HCT116 (cell line): ENCODE measurements around the gene ESRRG. TPM values are rescaled to one million over a fixed set of nuclear protein-coding genes. Genes with fewer than 3 reads are reported as not detected.

ENCODE experiments used
- ATAC-seq: fragments of 200-7000 bp; cut with Tn5 transposase; 2 replicates; pipeline ENCODE4 v1.9.1; 2020; ENCODE audit warnings: mild to moderate bottlenecking, moderate library complexity
- BruUV-seq: library from RNA; stranded (reverse); fragments of 400-500 nt; replicated peaks from 2 replicates; lab custom pipeline; 2021; lab: Mats Ljungman, UMichigan
- CTCF ChIA-PET: fragments of 300-600 bp; sonication (Branson Sonifier 250); formaldehyde crosslinking; loops from one replicate; lab custom pipeline; 2021; ENCODE audit warnings: antibody characterized with exemption; lab: Charles Lee
- POLR2A ChIA-PET: fragments of 300-600, 350-600 bp; sonication (Branson Sonifier 250); formaldehyde crosslinking; loops from one replicate; lab custom pipeline; 2021; ENCODE audit warnings: antibody characterized with exemption; lab: Charles Lee
- RAD21 ChIA-PET, 2 experiments: fragments of 300-600 bp; sonication (Branson Sonifier 250); formaldehyde crosslinking; loops; one replicate each; lab custom pipeline; 2023; ENCODE audit warnings: low total read pairs in 2 of 2; ENCODE audit not compliant: uncharacterized antibody in 2 of 2, unreplicated experiment in 2 of 2, low non-redundant PET in 1 of 2; lab: Charles Lee
- DNase-seq: peaks from one replicate; pipeline ENCODE4 v3.0.0-alpha.2; 2010; ENCODE audit warnings: low read depth, low spot score
- H2AFZ ChIP-seq: fragments of 200-600 bp; shearing (Covaris generic), sonication (generic); 2 replicates; pipeline ENCODE4 v1.6.1; 2017; ENCODE audit warnings: low read depth, mixed run types, mixed read lengths, antibody characterized with exemption, low read length; ENCODE audit not compliant: poor library complexity, severe bottlenecking
- H3K27ac ChIP-seq: 2 replicates; pipeline ENCODE4 v1.5.1; 2012; ENCODE audit warnings: low read depth, low read length
- H3K27me3 ChIP-seq: fragments of 200-600 bp; sonication (generic); 2 replicates; pipeline ENCODE4 v1.6.1; 2016; ENCODE audit warnings: mixed run types, low read length, mixed read lengths; ENCODE audit not compliant: insufficient read depth
- H3K36me3 ChIP-seq, 2 experiments: fragments of 200-500 bp in 1 of 2; fragments of 200-600 bp in 1 of 2; sonication (Bioruptor generic) in 1 of 2; sonication (generic) in 1 of 2; 2 replicates each; pipeline versions ENCODE4 v1.5.1 to v1.6.1; 2014 to 2016; ENCODE audit warnings: low read length in 2 of 2, inconsistent platforms in 1 of 2, mixed read lengths in 1 of 2, mixed run types in 1 of 2; ENCODE audit not compliant: insufficient read depth in 2 of 2, control insufficient read depth in 1 of 2
- H3K4me1 ChIP-seq, 2 experiments: fragments of 200-600 bp in 1 of 2; sonication (generic) in 1 of 2; 2 replicates each; pipeline versions ENCODE4 v1.5.1 to v1.6.1; 2012 to 2017; ENCODE audit warnings: low read length in 2 of 2, inconsistent platforms in 1 of 2, mild to moderate bottlenecking in 1 of 2, mixed read lengths in 1 of 2, mixed run types in 1 of 2, moderate library complexity in 1 of 2; ENCODE audit not compliant: insufficient read depth in 2 of 2, control insufficient read depth in 1 of 2
- H3K4me2 ChIP-seq: fragments of 200-600 bp; sonication (generic); 2 replicates; pipeline ENCODE4 v1.6.1; 2017; ENCODE audit warnings: mixed run types, low read length, mixed read lengths
- H3K4me3 ChIP-seq, 2 experiments: fragments of 200-600 bp in 1 of 2; sonication (generic) in 1 of 2; replicated peaks in 1 of 2; 2 replicates each; pipeline ENCODE4 v1.5.1; 2011 to 2016; ENCODE audit warnings: low read length in 2 of 2, control low read depth in 1 of 2, low read depth in 1 of 2, mild to moderate bottlenecking in 1 of 2, mixed read lengths in 1 of 2, mixed run types in 1 of 2
- H3K79me2 ChIP-seq: fragments of 200-600 bp; sonication (generic); 2 replicates; pipeline ENCODE4 v1.6.1; 2017; ENCODE audit warnings: mild to moderate bottlenecking, mixed run types, low read length, moderate library complexity, mixed read lengths; ENCODE audit not compliant: insufficient read depth
- H3K9ac ChIP-seq: fragments of 200-600 bp; sonication (generic); 2 replicates; pipeline ENCODE4 v1.6.1; 2016; ENCODE audit warnings: low read length, mixed read lengths
- H3K9me2 ChIP-seq: fragments of 200-600 bp; sonication (generic), shearing (Covaris generic); 2 replicates; pipeline ENCODE4 v1.6.1; 2017; ENCODE audit warnings: mixed run types, mild to moderate bottlenecking, moderate library complexity; ENCODE audit not compliant: insufficient read depth
- H3K9me3 ChIP-seq, 2 experiments: fragments of 200-500 bp in 1 of 2; fragments of 200-600 bp in 1 of 2; sonication (Bioruptor generic) in 1 of 2; sonication (generic) in 1 of 2; 2 replicates each; pipeline ENCODE4 v1.6.1; 2014 to 2017; ENCODE audit warnings: low read length in 2 of 2, mixed read lengths in 2 of 2, inconsistent platforms in 1 of 2, low read depth in 1 of 2, mild to moderate bottlenecking in 1 of 2, mixed run types in 1 of 2, moderate library complexity in 1 of 2; ENCODE audit not compliant: control insufficient read depth in 1 of 2, insufficient read depth in 1 of 2
- H4K20me1 ChIP-seq: fragments of 200-600 bp; sonication (generic), shearing (Covaris generic); 2 replicates; pipeline ENCODE4 v1.6.1; 2017; ENCODE audit warnings: mixed run types, mild to moderate bottlenecking, moderate library complexity; ENCODE audit not compliant: insufficient read depth
- ATF3 ChIP-seq: IDR thresholded peaks from 2 replicates; pipeline ENCODE4 v1.6.1; 2012
- CBX3 ChIP-seq: IDR thresholded peaks from 2 replicates; pipeline ENCODE4 v1.6.1; 2012; ENCODE audit warnings: low read depth
- CEBPB ChIP-seq: IDR thresholded peaks from 2 replicates; pipeline ENCODE4 v1.6.1; 2012; ENCODE audit warnings: low read depth
- CTCF ChIP-seq, 3 experiments: fragments of 200-600 bp in 1 of 3; sonication (generic) in 1 of 3; IDR thresholded peaks in 2 of 3; conservative IDR thresholded peaks in 1 of 3; 2 replicates each; pipeline ENCODE4 v1.5.1; 2012 to 2017; ENCODE audit warnings: low read depth in 2 of 3, low read length in 2 of 3, antibody characterized with exemption in 1 of 3, borderline replicate concordance in 1 of 3, control low read depth in 1 of 3, mild to moderate bottlenecking in 1 of 3, mixed read lengths in 1 of 3, mixed run types in 1 of 3, moderate library complexity in 1 of 3; ENCODE audit not compliant: insufficient read depth in 1 of 3
- EGR1 ChIP-seq: IDR thresholded peaks from 2 replicates; pipeline ENCODE4 v1.6.1; 2012; ENCODE audit warnings: low read depth
- EZH2 ChIP-seq: fragments of 200-600 bp; sonication (generic); IDR thresholded peaks from 2 replicates; pipeline ENCODE4 v1.6.1; 2017; ENCODE audit warnings: antibody characterized with exemption, mixed run types
- EZH2phosphoT487 ChIP-seq: fragments of 200-600 bp; IDR thresholded peaks from 2 replicates; pipeline ENCODE4 v1.6.1; 2018; ENCODE audit warnings: antibody characterized with exemption, borderline replicate concordance
- FOSL1 ChIP-seq: IDR thresholded peaks from 2 replicates; pipeline ENCODE4 v1.6.1; 2012; ENCODE audit warnings: low read depth
- MAX ChIP-seq: IDR thresholded peaks from 2 replicates; pipeline ENCODE4 v1.6.1; 2012
- POLR2AphosphoS5 ChIP-seq: IDR thresholded peaks from 2 replicates; pipeline ENCODE4 v1.6.1; 2011; ENCODE audit warnings: mild to moderate bottlenecking, low read depth, low read length, moderate library complexity
- RAD21 ChIP-seq: IDR thresholded peaks from 2 replicates; pipeline ENCODE4 v1.6.1; 2012; ENCODE audit warnings: low read depth, mild to moderate bottlenecking
- REST ChIP-seq: IDR thresholded peaks from 2 replicates; pipeline ENCODE4 v1.6.1; 2012; ENCODE audit warnings: low read depth
- SIN3A ChIP-seq: IDR thresholded peaks from 2 replicates; pipeline ENCODE4 v1.6.1; 2012; ENCODE audit warnings: low read depth
- TCF7L2 ChIP-seq: IDR thresholded peaks from 2 replicates; pipeline ENCODE4 v1.7.0; 2011; ENCODE audit warnings: borderline replicate concordance, inconsistent platforms; ENCODE audit not compliant: insufficient read depth, insufficient read length; ENCODE audit errors: extremely low read depth
- YY1 ChIP-seq: IDR thresholded peaks from 2 replicates; pipeline ENCODE4 v1.6.1; 2011; ENCODE audit warnings: low read length, low read depth, moderate library complexity, mild to moderate bottlenecking; ENCODE audit not compliant: insufficient replicate concordance; ENCODE audit errors: extremely low read depth
- ZBTB33 ChIP-seq: IDR thresholded peaks from 2 replicates; pipeline ENCODE4 v1.6.1; 2011; ENCODE audit warnings: mild to moderate bottlenecking, low read length, moderate library complexity; ENCODE audit not compliant: insufficient replicate concordance; ENCODE audit errors: extremely low read depth
- ZFX ChIP-seq: fragments of 450-650 bp; IDR thresholded peaks from 2 replicates; pipeline ENCODE4 v1.6.1; 2017
- ZNF274 ChIP-seq: fragments of 200-500 bp; sonication (Bioruptor generic); IDR thresholded peaks from 2 replicates; pipeline ENCODE4 v1.6.1; 2014; ENCODE audit warnings: mild to moderate bottlenecking, low read depth, low read length, inconsistent platforms
- intact Hi-C: fragments of 100-400 bp; cut with micrococcal nuclease; formaldehyde crosslinking; loops from 2 replicates; pipeline ENCODE4 v1.10.0; 2022
- total RNA-seq: library from RNA; stranded (reverse); gene quantifications from one replicate; pipeline ENCODE4 v1.2.1, GENCODE V29; 2021; ENCODE audit not compliant: unreplicated experiment

ESRRG gene
- total RNA-seq, 1 experiment from 2014 or later: not detected

GRCh38 chr1:216457356-216457755, 265.9 kb downstream of the ESRRG start:
- Histone ChIP-seq H2AFZ (no peak overlapping the region), H3K9ac (no peak overlapping the region), H4K20me1 (no peaks in the 10 kb centered on the region), H3K27ac (no peak overlapping the region), H3K9me2 (no peaks in the 10 kb centered on the region), H3K4me1 (no peaks in the 10 kb centered on the region), H3K79me2 (no peaks in the 10 kb centered on the region), H3K27me3 (no peaks in the 10 kb centered on the region), H3K9me3 (no peaks in the 10 kb centered on the region), H3K4me2 (no peak overlapping the region), H3K4me3 (no peak overlapping the region), H3K36me3 (no peaks in the 10 kb centered on the region)
- no peak for TF ChIP-seq EGR1
- no peak for TF ChIP-seq RAD21
- TF ChIP-seq CBX3: no peak
- TF ChIP-seq SIN3A: no peak
- no peak for TF ChIP-seq EZH2phosphoT487
- TF ChIP-seq ZFX: no peak
- TF ChIP-seq POLR2AphosphoS5: no peak
- no peak for TF ChIP-seq ZBTB33
- no peak for TF ChIP-seq REST
- no peak for TF ChIP-seq ATF3
- TF ChIP-seq CEBPB: no peak
- no peak for TF ChIP-seq FOSL1
- no peak for TF ChIP-seq TCF7L2
- TF ChIP-seq CTCF (IDR thresholded peaks at IDR 0.05 in 2 of 3, conservative IDR thresholded peaks at IDR 0.05 in 1 of 3; ENCODE audit: borderline replicate concordance in 1 of 3, insufficient read depth in 1 of 3, low read depth in 2 of 3, low read length in 2 of 3): no peak
- no peak for TF ChIP-seq ZNF274
- TF ChIP-seq MAX: no peak
- TF ChIP-seq YY1: no peak
- TF ChIP-seq EZH2: no peak
- intact Hi-C loops: no loop called here
- no peak for DNase-seq
- CTCF ChIA-PET: no interaction called here
- POLR2A ChIA-PET: no interaction called here
- no peak for ATAC-seq
- no TSS peak for BruUV-seq
- RAD21 ChIA-PET: no interaction called here
